Lung (tissue), 12 donors: ENCODE results near the gene CPT1B. TPM values are rescaled to one million over a fixed set of nuclear protein-coding genes. Genes with fewer than 3 reads are reported as not detected.

Experiments used
- ATAC-seq: fragments of 200-7000 bp; cut with Tn5 transposase; one replicate; pipeline ENCODE4 v1.9.1; 2020; ENCODE audit warnings: moderate number of reproducible peaks; ENCODE audit not compliant: insufficient read depth, low FRiP score
- DNase-seq, 3 donors: peaks; one replicate each; pipeline ENCODE4 v3.0.0-alpha.2; 2013 to 2017
- H3K27ac ChIP-seq, 2 donors: one replicate each; pipeline ENCODE4 v1.5.1; 2013; ENCODE audit warnings: mild to moderate bottlenecking in 2 of 2, moderate library complexity in 2 of 2, control low read depth in 1 of 2, inconsistent platforms in 1 of 2, low read depth in 1 of 2, low read length in 1 of 2
- H3K27me3 ChIP-seq, 3 donors: one replicate each; pipeline ENCODE4 v1.5.1; 2013; ENCODE audit warnings: low read length in 2 of 3; ENCODE audit not compliant: control insufficient read depth in 3 of 3, insufficient read depth in 3 of 3
- H3K36me3 ChIP-seq, 4 donors: one replicate each; pipeline ENCODE4 v1.5.1; 2013; ENCODE audit warnings: low read length in 4 of 4, mild to moderate bottlenecking in 1 of 4, moderate library complexity in 1 of 4; ENCODE audit not compliant: control insufficient read depth in 4 of 4, insufficient read depth in 4 of 4
- H3K4me1 ChIP-seq, 5 donors: one replicate each; pipeline ENCODE4 v1.5.1; 2013; ENCODE audit warnings: low read length in 5 of 5, mild to moderate bottlenecking in 2 of 5, moderate library complexity in 1 of 5; ENCODE audit not compliant: control insufficient read depth in 5 of 5, insufficient read depth in 5 of 5
- H3K4me3 ChIP-seq: one replicate; pipeline ENCODE4 v1.5.1; 2013; ENCODE audit warnings: mild to moderate bottlenecking, control low read depth, moderate library complexity
- H3K9ac ChIP-seq, 2 donors: one replicate each; pipeline ENCODE4 v1.5.1; 2013; ENCODE audit warnings: low read length in 2 of 2, control low read depth in 1 of 2; ENCODE audit not compliant: insufficient read depth in 1 of 2
- H3K9me3 ChIP-seq, 4 donors: one replicate each; pipeline ENCODE4 v1.5.1; 2013; ENCODE audit warnings: low read length in 3 of 4, mild to moderate bottlenecking in 1 of 4, moderate library complexity in 1 of 4; ENCODE audit not compliant: control insufficient read depth in 4 of 4, insufficient read depth in 3 of 4
- CTCF ChIP-seq: IDR thresholded peaks from 2 replicates; pipeline ENCODE4 v1.5.1; 2012; ENCODE audit warnings: mild to moderate bottlenecking; ENCODE audit errors: control extremely low read depth, extremely low read depth
- WGBS, 2 donors: extraction: QIAGEN DNeasy Blood & Tissue Kit; methylation state at CpG; one replicate each; pipeline ENCODE4 v1.1.7; 2013; 5-methylcytosine and 5-hydroxymethylcytosine counted together
- polyA plus RNA-seq, 2 donors: library from polyadenylated mRNA; stranded (reverse); fragments of 200-250 nt; gene quantifications; one replicate each; pipeline ENCODE4 v1.2.1, GENCODE V29; 2013
- total RNA-seq, 2 donors: library from RNA; depleted of rRNA in 1 of 2; stranded (reverse); fragments of >200 nt in 1 of 2; gene quantifications; one replicate each; pipeline ENCODE4 v1.2.1, GENCODE V29; 2014 to 2021
- donor health status: control.
- donor health status: control.
- donor health status: Bipolar disorder and iron deficiency.
- donor health status: healthy.
- donor health status: DM: yes; HTN: yes; CAD: no.

CPT1B gene
- total and polyA plus RNA-seq, 4 donors, result 5.7 to 21.2 (median 13.2) TPM

GRCh38 chr22:50548921-50549790 is 29.1 kb downstream of the CPT1B start:
- Histone ChIP-seq H3K36me3 (no peaks in the 10 kb centered on the region), H3K27ac (no peak overlapping the region), H3K9me3 (no peaks in the 10 kb centered on the region), H3K4me1 (peaks cover 0 to 19% (median 0%) of the 10 kb centered on the region in 5 donors), H3K4me3 (no peak overlapping the region), H3K9ac (no peak overlapping the region), H3K27me3 (peaks cover 4 to 53% (median 34%) of the 10 kb centered on the region in 3 donors)
- TF ChIP-seq CTCF, result no peak
- ATAC-seq (no peak), DNase-seq (no peak)
- WGBS, 2 donors, result 62 to 64% methylated on average over 64 to 68 of the region's 68 CpGs

- Histone ChIP-seq H3K4me3 (no peak overlapping the region), H3K9me3 (no peaks in the 10 kb centered on the region), H3K27me3 (peaks cover 4 to 53% (median 34%) of the 10 kb centered on the region in 3 donors), H3K27ac (no peak overlapping the region), H3K36me3 (no peaks in the 10 kb centered on the region), H3K9ac (no peak overlapping the region), H3K4me1 (peaks cover 0 to 21% (median 0%) of the 10 kb centered on the region in 5 donors)
- TF ChIP-seq CTCF, result no peak
- DNase-seq, result no peak
- WGBS, 2 donors, result 12% methylated on average over 32 to 56 of the region's 56 CpGs
- ATAC-seq, result no peak
These were observed 29.9 kb downstream of the CPT1B start for GRCh38 chr22:50548040-50548920.

GRCh38 chr22:50547263-50547985 is 30.8 kb downstream of the CPT1B start:
- WGBS, 2 donors, result 39 to 70% methylated on average over 32 to 34 of the region's 35 CpGs
- ATAC-seq, result no peak
- H3K36me3 ChIP-seq, result no peaks in the 10 kb centered on the region
- no peak overlapping the region for H3K4me3 ChIP-seq
- TF ChIP-seq CTCF, result no peak
- peaks cover 0 to 21% (median 0%) of the 10 kb centered on the region in 5 donors for H3K4me1 ChIP-seq
- no peak overlapping the region for H3K9ac ChIP-seq
- H3K27me3 ChIP-seq, result peaks cover 4 to 50% (median 31%) of the 10 kb centered on the region in 3 donors
- H3K27ac ChIP-seq, result no peak overlapping the region
- no peak for DNase-seq
- H3K9me3 ChIP-seq, result no peaks in the 10 kb centered on the region
